ENCODE data around the gene TDRD10. TPM values are rescaled to one million over a fixed set of nuclear protein-coding genes. Genes with fewer than 3 reads are reported as not detected.

TDRD10 gene
- total and polyA plus RNA-seq, 10 donors: 2.4 to 14.0 (median 9.0) TPM

- Histone ChIP-seq H3K27me3 (replicated peaks in 1 of 7) (peaks cover 0 to 29% (median 21%) of the 10 kb centered on the region in 7 donors), H3K4me1 (peaks cover 38 to 98% (median 69%) of the 10 kb centered on the region in 6 donors), H3K36me3 (peaks cover 0 to 6% (median 0%) of the 10 kb centered on the region in 6 donors), H3K9me3 (no peaks in the 10 kb centered on the region), H3K27ac (peak overlapping the region; percentile 17 to 81 (median 71)), H3K4me3 (no peak overlapping the region)
- peak; percentile 83 for DNase-seq
- intact Hi-C loops (cut with DNase I; ENCODE audit: low total_unique reads): no loop called here
- 17 to 29% (median 22%) methylated on average over 5 of the region's 5 CpGs for WGBS, 5 donors
- TF ChIP-seq POLR2AphosphoS5 (IDR thresholded peaks at IDR 0.05) (peak in 2 of 3 donors; percentile 72 to 84), POLR2A (IDR thresholded peaks at IDR 0.05) (no peak), CTCF (IDR thresholded peaks at IDR 0.05 in 8 of 11, conservative IDR thresholded peaks at IDR 0.05 in 3 of 11) (no peak)
These were observed 4.8 kb upstream of the TDRD10 start for GRCh38 chr1:154497026-154497806.

GRCh38 chr1:154499446-154499845 is 2.6 kb upstream of the TDRD10 start:
- peaks cover 5 to 51% (median 32%) of the 10 kb centered on the region in 7 donors for H3K27me3 ChIP-seq (replicated peaks in 1 of 7)
- H3K27ac ChIP-seq: peak overlapping the region in 4 of 8 donors; percentile 83 to 90 (median 88)
- H3K4me1 ChIP-seq: peaks cover 20 to 85% (median 53%) of the 10 kb centered on the region in 6 donors
- TF ChIP-seq POLR2A (IDR thresholded peaks at IDR 0.05) (no peak), POLR2AphosphoS5 (IDR thresholded peaks at IDR 0.05) (no peak)
- peaks cover 0 to 7% (median 0%) of the 10 kb centered on the region in 8 donors for H3K9me3 ChIP-seq
- 68 to 93% (median 84%) methylated on average over 1 of the region's 1 CpG for WGBS, 5 donors
- intact Hi-C loops (cut with DNase I; ENCODE audit: low total_unique reads): no loop called here
- peaks cover 0 to 6% (median 0%) of the 10 kb centered on the region in 6 donors for H3K36me3 ChIP-seq
- peak overlapping the region in 5 of 8 donors; percentile 49 to 74 (median 53) for H3K4me3 ChIP-seq
- DNase-seq: no peak

- peaks cover 5 to 59% (median 32%) of the 10 kb centered on the region in 7 donors for H3K27me3 ChIP-seq (replicated peaks in 1 of 7)
- intact Hi-C loops (cut with DNase I; ENCODE audit: low total_unique reads): no loop called here
These were observed 1.5 kb upstream of the TDRD10 start for GRCh38 chr1:154500533-154500932.

More at GRCh38 chr1:154500533-154500932, 1.5 kb upstream of the TDRD10 start:
- 62 to 86% (median 76%) methylated on average over 8 of the region's 8 CpGs for WGBS, 5 donors
- Histone ChIP-seq H3K27ac (peak overlapping the region in 6 of 8 donors; percentile 3 to 90 (median 86)), H3K4me3 (peak overlapping the region; percentile 46 to 74 (median 52)), H3K36me3 (peaks cover 0 to 6% (median 0%) of the 10 kb centered on the region in 6 donors), H3K4me1 (peaks cover 13 to 74% (median 42%) of the 10 kb centered on the region in 6 donors), H3K9me3 (peaks cover 0 to 7% (median 0%) of the 10 kb centered on the region in 8 donors)
- no peak for DNase-seq
- TF ChIP-seq POLR2AphosphoS5 (IDR thresholded peaks at IDR 0.05) (no peak), POLR2A (IDR thresholded peaks at IDR 0.05) (no peak), CTCF (IDR thresholded peaks at IDR 0.05 in 8 of 11, conservative IDR thresholded peaks at IDR 0.05 in 3 of 11) (no peak)

All from spleen (tissue), 11 donors.